ENCODE data around the gene PCDHA3.
"Not testable (repeated sequence)": the region's sequence is repeated elsewhere in the genome, so short reads cannot be mapped to it uniquely, and the experiment has no call there.

PCDHA3 gene

GRCh38 chr5:140800816-140801493 is at the start of gene PCDHA3:
Gene PCDHA3 (plus strand): TSS chr5:140801057.
- DNase-seq (ENCODE audit: low spot score): peak; percentile 5

GRCh38 chr5:140753561-140753960 is 47.3 kb upstream of the PCDHA3 start:
- no peak for DNase-seq (ENCODE audit: low spot score)

- peak; percentile 8 for DNase-seq (ENCODE audit: low spot score)
These were observed 36.5 kb upstream of the PCDHA3 start for GRCh38 chr5:140764177-140764973.

- DNase-seq (ENCODE audit: low spot score): no peak
These were observed 33.4 kb upstream of the PCDHA3 start for GRCh38 chr5:140767444-140767843.

- no peak for DNase-seq (ENCODE audit: low spot score)
These were observed 20.3 kb upstream of the PCDHA3 start for GRCh38 chr5:140780512-140780911.

GRCh38 chr5:140785905-140786686 is 14.8 kb upstream of the PCDHA3 start, which contains the start of gene PCDHA1:
Gene PCDHA1 (plus strand): TSS chr5:140786140.
- DNase-seq (ENCODE audit: low spot score): peak; percentile 37

GRCh38 chr5:140787422-140787821 is 13.4 kb upstream of the PCDHA3 start:
- not testable (repeated sequence) for DNase-seq (ENCODE audit: low spot score)

GRCh38 chr5:140787849-140788504 is 12.9 kb upstream of the PCDHA3 start:
- not testable (repeated sequence) for DNase-seq (ENCODE audit: low spot score)

GRCh38 chr5:140791089-140791488 is 9.8 kb upstream of the PCDHA3 start:
- no peak for DNase-seq (ENCODE audit: low spot score)

- DNase-seq (ENCODE audit: low spot score): peak; percentile 11
These were observed 6.1 kb upstream of the PCDHA3 start, which contains the start of gene PCDHA2 for GRCh38 chr5:140794595-140795258. Gene PCDHA2 (plus strand): TSS chr5:140794852.

GRCh38 chr5:140795259-140795641 is 5.6 kb upstream of the PCDHA3 start:
- DNase-seq (ENCODE audit: low spot score): peak; percentile 4

- not testable (repeated sequence) for DNase-seq (ENCODE audit: low spot score)
These were observed 4.7 kb upstream of the PCDHA3 start for GRCh38 chr5:140796072-140796717.

- no peak for DNase-seq (ENCODE audit: low spot score)
These were observed 4.2 kb upstream of the PCDHA3 start for GRCh38 chr5:140796718-140797095.

GRCh38 chr5:140801494-140801841 is 611 bp downstream of the PCDHA3 start:
- no peak for DNase-seq (ENCODE audit: low spot score)

GRCh38 chr5:140802381-140802780 is 1.5 kb downstream of the PCDHA3 start:
- not testable (repeated sequence) for DNase-seq (ENCODE audit: low spot score)

GRCh38 chr5:140802781-140803271 is 2.0 kb downstream of the PCDHA3 start:
- no peak for DNase-seq (ENCODE audit: low spot score)

GRCh38 chr5:140806834-140807775 is 6.2 kb downstream of the PCDHA3 start, which contains the start of gene PCDHA4:
Gene PCDHA4 (plus strand): TSS chr5:140807068.
- DNase-seq (ENCODE audit: low spot score): peak; percentile 15

- DNase-seq (ENCODE audit: low spot score): not testable (repeated sequence)
These were observed 7.5 kb downstream of the PCDHA3 start for GRCh38 chr5:140808241-140808888.

- no peak for DNase-seq (ENCODE audit: low spot score)
These were observed 8.0 kb downstream of the PCDHA3 start for GRCh38 chr5:140808889-140809291.
